GM21381 (cell line): ENCODE results near the gene ATRX.
"Not testable (repeated sequence)": the region's sequence is repeated elsewhere in the genome, so short reads cannot be mapped to it uniquely, and the experiment has no call there.

Experiments used
- ATAC-seq: cut with Tn5 transposase; IDR thresholded peaks from one replicate; pipeline ENCODE4 v1.9.1; 2021; ENCODE audit warnings: mild to moderate bottlenecking, moderate library complexity; ENCODE audit not compliant: unreplicated experiment

The ATRX gene

GRCh38 chrX:77731821-77732419 lies 54.1 kb downstream of the ATRX start:
- no peak for ATAC-seq

GRCh38 chrX:77726095-77726494 lies 59.9 kb downstream of the ATRX start:
- ATAC-seq = not testable (repeated sequence)

GRCh38 chrX:77723681-77724080 lies 62.3 kb downstream of the ATRX start:
- no peak for ATAC-seq

GRCh38 chrX:77719388-77719787 lies 66.6 kb downstream of the ATRX start:
- no peak for ATAC-seq

GRCh38 chrX:77704881-77705280 lies 81.1 kb downstream of the ATRX start:
- no peak for ATAC-seq

GRCh38 chrX:77698242-77698641 lies 87.8 kb downstream of the ATRX start:
- ATAC-seq = no peak

- no peak for ATAC-seq
Observed at GRCh38 chrX:77694491-77694890, 91.5 kb downstream of the ATRX start.

GRCh38 chrX:77693594-77693993 lies 92.4 kb downstream of the ATRX start:
- no peak for ATAC-seq

GRCh38 chrX:77691916-77692315 lies 94.1 kb downstream of the ATRX start:
- no peak for ATAC-seq

GRCh38 chrX:77689376-77689775 lies 96.6 kb downstream of the ATRX start:
- no peak for ATAC-seq

GRCh38 chrX:77685683-77686082 lies 100.3 kb downstream of the ATRX start:
- not testable (repeated sequence) for ATAC-seq

- no peak for ATAC-seq
Observed at GRCh38 chrX:77679144-77679543, 106.9 kb downstream of the ATRX start.

GRCh38 chrX:77675986-77676385 lies 110.0 kb downstream of the ATRX start:
- ATAC-seq = no peak

GRCh38 chrX:77668391-77669237 lies 117.4 kb downstream of the ATRX start:
- ATAC-seq = no peak

- no peak for ATAC-seq
Observed at GRCh38 chrX:77658886-77659285, 127.1 kb downstream of the ATRX start.

- ATAC-seq = no peak
Observed at GRCh38 chrX:77652095-77652494, 133.9 kb downstream of the ATRX start.

- ATAC-seq = no peak
Observed at GRCh38 chrX:77640702-77641101, 145.3 kb downstream of the ATRX start.

GRCh38 chrX:77639820-77640219 lies 146.2 kb downstream of the ATRX start:
- no peak for ATAC-seq

- no peak for ATAC-seq
Observed at GRCh38 chrX:77638397-77638796, 147.6 kb downstream of the ATRX start.

- ATAC-seq = no peak
Observed at GRCh38 chrX:77635373-77635772, 150.6 kb downstream of the ATRX start.

GRCh38 chrX:77628294-77629025 lies 157.6 kb downstream of the ATRX start:
- ATAC-seq = no peak

- ATAC-seq = no peak
Observed at GRCh38 chrX:77622672-77623071, 163.3 kb downstream of the ATRX start.
